NT2/D1 (cell line): Measurements from ENCODE around the gene PAPPA.

Experiments
- YY1 ChIP-seq: IDR thresholded peaks from 2 replicates; pipeline ENCODE4 v1.6.1; 2011; ENCODE audit not compliant: insufficient read length, insufficient read depth
- ZNF274 ChIP-seq: IDR thresholded peaks from 2 replicates; pipeline ENCODE4 v1.6.1; 2011; ENCODE audit warnings: mild to moderate bottlenecking, low read depth, low read length

- TF ChIP-seq YY1, result no peak
- no peak for TF ChIP-seq ZNF274
Observed at GRCh38 chr9:116166713-116167112, 13.1 kb downstream of the PAPPA start.
